ENCODE data around the gene MYO1F.

DNA sequence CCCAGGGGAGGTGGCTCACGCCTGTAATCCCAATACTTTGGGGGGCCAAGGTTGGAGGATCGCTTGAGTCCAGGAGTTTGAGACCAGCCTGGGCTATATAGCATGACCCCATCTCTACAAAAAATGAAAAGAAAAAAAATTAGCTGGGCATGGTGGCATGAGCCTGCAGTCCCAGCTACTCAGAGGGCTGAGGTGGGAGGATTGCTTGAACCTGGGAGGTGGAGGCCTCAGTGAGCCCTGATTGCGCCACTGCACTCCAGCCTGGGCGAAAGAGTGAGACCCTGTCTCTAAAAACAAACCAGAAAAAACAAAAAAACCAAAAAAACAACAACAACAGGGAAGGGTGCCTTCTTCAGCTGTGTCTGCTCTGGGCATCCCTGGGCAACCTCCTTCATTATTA, 499 bp upstream of the MYO1F start:
- no peak for TF ChIP-seq EZH2 (IDR thresholded peaks at IDR 0.05; ENCODE audit: borderline replicate concordance, low read depth, low read length, severe bottlenecking)
- TF ChIP-seq CTCF (IDR thresholded peaks at IDR 0.05; ENCODE audit: borderline replicate concordance, extremely low read depth, low read length, poor library complexity, severe bottlenecking), result no peak

Measured in DND-41 (cell line).